ENCODE data around the gene ARHGAP21.
"Not testable (repeated sequence)": the region's sequence is repeated elsewhere in the genome, so short reads cannot be mapped to it uniquely, and the experiment has no call there.

The ARHGAP21 gene

GRCh38 chr10:24680647-24681524 is 42.8 kb downstream of the ARHGAP21 start:
- no peak for DNase-seq

GRCh38 chr10:24678757-24679156 is 44.9 kb downstream of the ARHGAP21 start:
- no peak for DNase-seq

- DNase-seq: no peak
Measured at GRCh38 chr10:24674892-24675632, 48.6 kb downstream of the ARHGAP21 start.

- DNase-seq: no peak
Measured at GRCh38 chr10:24670964-24671670, 52.6 kb downstream of the ARHGAP21 start.

GRCh38 chr10:24669285-24669852 is 54.3 kb downstream of the ARHGAP21 start:
- no peak for DNase-seq

GRCh38 chr10:24668247-24668646 is 55.4 kb downstream of the ARHGAP21 start:
- no peak for DNase-seq

GRCh38 chr10:24664991-24665390 is 58.7 kb downstream of the ARHGAP21 start:
- no peak for DNase-seq

GRCh38 chr10:24661376-24661775 is 62.3 kb downstream of the ARHGAP21 start:
- no peak for DNase-seq

GRCh38 chr10:24658319-24658718 is 65.4 kb downstream of the ARHGAP21 start:
- not testable (repeated sequence) for DNase-seq

GRCh38 chr10:24656326-24656725 is 67.4 kb downstream of the ARHGAP21 start:
- DNase-seq: not testable (repeated sequence)

- DNase-seq: no peak
Measured at GRCh38 chr10:24652381-24652957, 71.2 kb downstream of the ARHGAP21 start.

- DNase-seq: no peak
Measured at GRCh38 chr10:24651923-24652322, 71.8 kb downstream of the ARHGAP21 start.

GRCh38 chr10:24650669-24651391 is 72.9 kb downstream of the ARHGAP21 start:
- no peak for DNase-seq

GRCh38 chr10:24645784-24646183 is 77.9 kb downstream of the ARHGAP21 start:
- no peak for DNase-seq

GRCh38 chr10:24645022-24645421 is 78.7 kb downstream of the ARHGAP21 start:
- no peak for DNase-seq

- DNase-seq: no peak
Measured at GRCh38 chr10:24643679-24644209, 79.9 kb downstream of the ARHGAP21 start.

- no peak for DNase-seq
Measured at GRCh38 chr10:24642921-24643678, 80.6 kb downstream of the ARHGAP21 start.

GRCh38 chr10:24639124-24639523 is 84.6 kb downstream of the ARHGAP21 start:
- DNase-seq: no peak

GRCh38 chr10:24625778-24626177 is 97.9 kb downstream of the ARHGAP21 start:
- no peak for DNase-seq

- no peak for DNase-seq
Measured at GRCh38 chr10:24623383-24623782, 100.3 kb downstream of the ARHGAP21 start.

- no peak for DNase-seq
Measured at GRCh38 chr10:24622781-24623301, 100.8 kb downstream of the ARHGAP21 start.
